ENCODE results near the gene RNF114. TPM values are rescaled to one million over a fixed set of nuclear protein-coding genes. Genes with fewer than 3 reads are reported as not detected.

The RNF114 gene, protein sequence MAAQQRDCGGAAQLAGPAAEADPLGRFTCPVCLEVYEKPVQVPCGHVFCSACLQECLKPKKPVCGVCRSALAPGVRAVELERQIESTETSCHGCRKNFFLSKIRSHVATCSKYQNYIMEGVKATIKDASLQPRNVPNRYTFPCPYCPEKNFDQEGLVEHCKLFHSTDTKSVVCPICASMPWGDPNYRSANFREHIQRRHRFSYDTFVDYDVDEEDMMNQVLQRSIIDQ
- total RNA-seq (2021; fragmentation: NEBNext Ultra II Directional; extraction: Animal tissue kit (Norgen Biotek cat#: 25700)), result 10 to 100 TPM; 51.6 to 61.0 (median 56.1) TPM
- long read RNA-seq, transcript RNF114-201 (6 exons, 2,503 nt), result major isoform, 51 of 60 reads
- long read RNA-seq, partial matches to known transcripts, result 4 of 60 reads
- long read RNA-seq, other reads (novel, unspliced or antisense), result 2 of 60 reads

DNA sequence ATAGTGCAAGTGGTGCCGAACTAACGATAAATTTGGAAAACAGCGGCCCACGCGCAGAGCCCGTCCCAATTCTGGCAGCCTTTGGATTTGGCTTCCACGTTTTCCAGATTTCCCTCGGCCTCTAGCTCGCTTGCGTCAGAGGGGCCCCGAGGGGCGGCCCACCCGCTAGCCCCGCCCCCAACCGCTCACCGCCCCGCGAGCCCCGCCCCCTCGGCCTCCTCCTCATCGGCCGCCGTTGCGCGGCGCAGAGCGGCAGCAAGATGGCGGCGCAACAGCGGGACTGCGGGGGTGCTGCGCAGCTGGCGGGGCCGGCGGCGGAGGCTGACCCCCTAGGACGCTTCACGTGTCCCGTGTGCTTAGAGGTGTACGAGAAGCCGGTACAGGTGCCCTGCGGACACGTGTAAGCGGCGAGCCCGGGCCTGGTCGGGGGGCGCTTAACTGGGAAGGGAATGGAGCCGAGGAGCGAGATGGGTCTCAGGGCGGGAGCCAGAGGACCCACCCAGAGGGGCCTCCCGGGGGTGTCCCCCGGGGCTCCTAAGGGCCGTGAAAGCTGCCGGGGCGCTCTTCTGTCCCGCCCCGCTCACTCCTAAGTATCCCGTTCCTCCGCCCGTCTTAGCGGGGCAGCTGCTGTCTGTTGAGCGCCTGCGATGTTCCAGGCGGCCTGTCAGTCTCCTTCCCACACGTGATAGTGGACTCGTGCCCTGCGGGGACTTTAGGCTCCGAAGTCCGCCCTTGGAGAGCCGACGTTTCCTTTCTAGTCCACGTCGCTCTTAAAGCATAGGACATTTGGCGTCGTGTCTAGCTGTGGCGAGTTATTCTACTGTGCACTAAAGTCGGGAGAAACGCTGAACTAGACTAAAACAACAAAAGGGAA lies at the start of gene RNF114:
RNF114 (plus strand) TSS at position 245 of the 874 bp plus-strand sequence; CDS start at position 261, 16 bp downstream.
- H3K27me3 Mint-ChIP-seq (ENCODE audit: insufficient read depth), result peaks cover 2% of the 10 kb centered on the region
- H3K27ac Mint-ChIP-seq, result peak within 1 kb of the TSS; percentile 76
- DNase-seq, result peak; percentile 73
- H3K4me1 Mint-ChIP-seq (ENCODE audit: low read depth), result peaks cover 33% of the 10 kb centered on the region
- no peaks in the 10 kb centered on the region for H3K9me3 Mint-ChIP-seq
- peak within 1 kb of the TSS; percentile 99 for H3K4me3 Mint-ChIP-seq
- TF ChIP-seq CTCF (IDR thresholded peaks at IDR 0.05), result peak; percentile 25; the same call in 1 of the 2 replicates
- peaks cover 11% of the 10 kb centered on the region for H3K36me3 Mint-ChIP-seq (ENCODE audit: low read depth)

GRCh38 chr20:49886571-49887213 lies 49.5 kb upstream of the RNF114 start:
- TF ChIP-seq CTCF (IDR thresholded peaks at IDR 0.05), result no peak
- no peak for DNase-seq
- H3K36me3 Mint-ChIP-seq (ENCODE audit: low read depth), result peaks cover 6% of the 10 kb centered on the region; the same call in 1 of the 2 replicates
- no peaks in the 10 kb centered on the region for H3K9me3 Mint-ChIP-seq
- H3K27me3 Mint-ChIP-seq (ENCODE audit: insufficient read depth), result peaks cover 5% of the 10 kb centered on the region
- H3K27ac Mint-ChIP-seq, result peak overlapping the region; percentile 11; the same call in 1 of the 2 replicates
- H3K4me1 Mint-ChIP-seq (ENCODE audit: low read depth), result peaks cover 21% of the 10 kb centered on the region
- H3K4me3 Mint-ChIP-seq, result no peak overlapping the region

DNA sequence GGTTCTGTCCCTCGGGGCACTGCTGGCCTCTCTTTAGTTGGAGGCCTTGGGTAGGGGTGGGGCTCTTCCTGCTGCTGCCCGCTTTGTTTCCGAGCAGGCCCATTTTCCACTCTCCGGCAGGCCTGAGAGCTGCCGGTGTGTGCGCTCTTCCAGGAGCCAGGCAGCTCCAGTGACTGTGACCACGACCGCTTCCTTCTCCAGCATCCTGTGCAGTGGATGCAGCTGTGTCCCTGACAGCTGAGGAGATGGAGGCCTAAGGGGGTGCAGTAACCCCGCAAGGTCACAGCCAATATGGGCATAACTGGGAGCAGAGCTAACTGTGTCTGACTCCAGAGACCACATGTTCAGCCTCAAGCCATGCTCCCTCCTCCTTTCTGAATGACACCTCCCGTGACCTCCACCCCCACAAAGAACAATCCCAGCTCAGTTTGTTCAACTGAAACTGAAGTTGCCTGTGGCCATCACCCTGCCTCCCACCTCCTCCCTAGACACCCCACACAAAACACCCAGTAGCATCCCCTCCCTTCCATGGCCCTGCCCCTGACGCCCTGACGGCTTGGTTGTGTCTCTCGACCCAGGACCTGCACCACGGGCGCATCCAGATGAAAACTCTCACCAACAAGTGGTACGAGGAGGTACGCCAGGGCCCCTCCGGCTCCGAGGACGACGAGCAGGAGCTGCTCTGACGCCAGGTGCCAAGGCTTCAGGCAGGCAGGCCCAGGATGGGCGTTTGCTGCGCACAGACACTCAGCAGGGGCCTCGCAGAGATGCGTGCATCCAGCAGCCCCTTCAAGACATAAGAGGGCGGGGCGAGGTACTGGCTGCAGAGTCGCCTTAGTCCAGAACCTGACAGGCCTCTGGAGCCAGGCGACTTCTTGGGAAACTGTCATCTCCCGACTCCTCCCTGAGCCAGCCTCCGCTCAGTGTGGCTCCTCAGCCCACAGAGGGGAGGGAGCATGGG lies 48.7 kb upstream of the RNF114 start:
- peaks cover 6% of the 10 kb centered on the region; the same call in 1 of the 2 replicates for H3K36me3 Mint-ChIP-seq (ENCODE audit: low read depth)
- peaks cover 5% of the 10 kb centered on the region for H3K27me3 Mint-ChIP-seq (ENCODE audit: insufficient read depth)
- peaks cover 21% of the 10 kb centered on the region for H3K4me1 Mint-ChIP-seq (ENCODE audit: low read depth)
- DNase-seq, result peak; percentile 4
- peak overlapping the region; percentile 11 for H3K27ac Mint-ChIP-seq
- no peak for TF ChIP-seq CTCF (IDR thresholded peaks at IDR 0.05)
- no peaks in the 10 kb centered on the region for H3K9me3 Mint-ChIP-seq
- peak overlapping the region; percentile 3; the same call in 1 of the 2 replicates for H3K4me3 Mint-ChIP-seq

GRCh38 chr20:49888212-49889000 lies 47.8 kb upstream of the RNF114 start:
- H3K27ac Mint-ChIP-seq, result no peak overlapping the region; the same call in 1 of the 2 replicates
- peaks cover 25% of the 10 kb centered on the region for H3K4me1 Mint-ChIP-seq (ENCODE audit: low read depth)
- no peak overlapping the region for H3K4me3 Mint-ChIP-seq
- peak; percentile 18 for DNase-seq
- TF ChIP-seq CTCF (IDR thresholded peaks at IDR 0.05), result peak; percentile 91
- peaks cover 6% of the 10 kb centered on the region; the same call in 1 of the 2 replicates for H3K36me3 Mint-ChIP-seq (ENCODE audit: low read depth)
- peaks cover 5% of the 10 kb centered on the region for H3K27me3 Mint-ChIP-seq (ENCODE audit: insufficient read depth)
- H3K9me3 Mint-ChIP-seq, result no peaks in the 10 kb centered on the region

All from HFFc6 (cell line).